ENCODE results near the gene TMEM131L.
"Not testable (repeated sequence)": the region's sequence is repeated elsewhere in the genome, so short reads cannot be mapped to it uniquely, and the experiment has no call there.

The TMEM131L gene

GRCh38 chr4:153649572-153649991, 183.4 kb downstream of the TMEM131L start:
- no peak for DNase-seq (ENCODE audit: low read depth)

GRCh38 chr4:153651116-153651515, 185.0 kb downstream of the TMEM131L start:
- no peak for DNase-seq (ENCODE audit: low read depth)

- no peak for DNase-seq (ENCODE audit: low read depth)
These were observed 185.4 kb downstream of the TMEM131L start for GRCh38 chr4:153651587-153651986.

GRCh38 chr4:153652051-153652784, 186.1 kb downstream of the TMEM131L start:
- DNase-seq (ENCODE audit: low read depth) = no peak

- no peak for DNase-seq (ENCODE audit: low read depth)
These were observed 188.9 kb downstream of the TMEM131L start for GRCh38 chr4:153655002-153655541.

GRCh38 chr4:153655928-153656327, 189.8 kb downstream of the TMEM131L start:
- DNase-seq (ENCODE audit: low read depth) = no peak

DNA sequence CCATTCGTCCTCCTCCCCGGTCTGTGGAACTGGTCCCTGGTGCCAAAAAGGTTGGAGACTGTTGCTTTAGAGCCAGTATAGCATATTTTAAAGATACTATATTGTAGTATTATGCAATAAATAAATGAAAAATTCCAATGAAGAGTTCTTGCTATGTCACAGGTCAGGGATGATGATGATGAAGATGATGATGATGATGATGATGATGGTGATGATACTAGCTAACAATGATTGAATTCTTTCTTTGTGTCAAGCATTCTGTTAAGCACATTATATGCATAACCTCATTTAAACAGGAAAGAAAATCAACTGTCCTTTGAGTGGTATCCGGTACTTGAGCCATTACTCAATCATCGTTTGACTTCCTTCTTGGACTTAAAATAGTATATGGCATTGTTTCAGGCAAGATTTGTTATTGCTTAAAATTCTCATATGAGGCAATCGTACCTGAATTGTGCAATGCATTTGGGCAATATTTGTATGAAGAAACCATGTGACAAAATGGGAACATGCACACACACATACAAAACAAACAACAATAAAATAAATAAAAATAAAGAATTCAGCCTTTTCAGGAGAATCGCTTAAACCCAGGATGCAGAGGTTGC, 195.2 kb downstream of the TMEM131L start:
- no peak for DNase-seq (ENCODE audit: low read depth)

GRCh38 chr4:153661908-153662307, 195.7 kb downstream of the TMEM131L start:
- DNase-seq (ENCODE audit: low read depth) = no peak

DNA sequence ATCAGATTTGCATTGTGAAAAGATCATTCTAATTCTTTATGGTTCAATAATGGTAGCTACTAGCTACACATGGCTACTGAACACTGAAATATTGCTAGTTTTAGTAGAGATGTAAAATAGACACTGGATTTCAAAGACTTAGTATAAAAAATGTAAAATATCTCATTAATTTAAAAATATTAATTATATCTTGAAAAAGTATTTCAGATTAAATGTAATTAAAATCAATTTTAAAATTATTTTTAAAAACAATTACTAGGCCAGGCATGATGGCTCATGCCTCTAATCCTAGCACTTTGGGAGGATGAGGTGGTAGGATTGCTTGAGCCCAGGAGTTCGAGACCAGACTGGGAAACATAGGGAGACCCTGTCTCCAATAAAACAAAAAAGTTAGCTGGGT, 197.5 kb downstream of the TMEM131L start:
- DNase-seq (ENCODE audit: low read depth) = no peak

DNA sequence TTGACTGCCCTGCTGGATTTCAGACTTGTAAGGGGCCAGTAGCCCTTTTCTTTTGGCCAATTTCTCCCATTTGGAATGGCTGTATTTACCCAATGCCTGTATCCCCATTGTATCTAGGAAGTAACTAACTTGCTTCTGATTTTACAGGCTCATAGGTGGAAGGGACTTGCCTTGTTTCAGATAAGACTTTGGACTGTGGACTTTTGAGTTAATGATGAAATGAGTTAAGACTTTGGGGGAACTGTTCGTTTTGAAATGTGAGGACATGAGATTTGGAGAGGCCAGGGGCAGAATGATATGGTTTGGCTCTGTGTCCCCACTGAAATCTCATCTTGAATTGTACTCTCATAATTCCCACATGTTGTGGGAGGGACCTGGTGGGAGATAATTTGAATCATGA, 200.3 kb downstream of the TMEM131L start:
- not testable (repeated sequence) for DNase-seq (ENCODE audit: low read depth)

- DNase-seq (ENCODE audit: low read depth) = no peak
These were observed 202.5 kb downstream of the TMEM131L start for GRCh38 chr4:153668647-153669046.

GRCh38 chr4:153669838-153670237, 203.7 kb downstream of the TMEM131L start:
- DNase-seq (ENCODE audit: low read depth) = no peak

- no peak for DNase-seq (ENCODE audit: low read depth)
These were observed 210.3 kb downstream of the TMEM131L start for GRCh38 chr4:153676486-153676885.

- no peak for DNase-seq (ENCODE audit: low read depth)
These were observed 210.8 kb downstream of the TMEM131L start for GRCh38 chr4:153676984-153677383.

DNA sequence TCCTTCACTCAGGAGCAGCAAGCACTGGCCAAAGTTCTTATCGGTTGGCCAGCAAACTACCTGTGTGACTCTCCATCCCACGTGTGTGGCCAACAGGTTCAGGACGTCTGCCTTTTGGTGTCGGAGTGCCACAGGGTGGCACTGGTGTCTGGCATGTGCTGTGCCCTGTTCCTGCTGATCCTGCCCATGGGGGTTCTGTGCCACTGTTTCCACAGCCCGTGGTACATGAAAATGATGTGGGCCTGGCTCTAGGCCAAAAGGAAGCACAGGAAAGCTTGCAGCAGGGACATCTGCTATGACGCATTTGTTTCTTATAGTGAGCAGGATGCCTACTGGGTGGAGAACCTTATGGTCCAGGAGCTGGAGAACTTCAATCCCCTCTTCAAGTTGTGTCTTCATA, 213.3 kb downstream of the TMEM131L start:
- no peak for DNase-seq (ENCODE audit: low read depth)

- no peak for DNase-seq (ENCODE audit: low read depth)
These were observed 217.6 kb downstream of the TMEM131L start for GRCh38 chr4:153683763-153684181.

DNA sequence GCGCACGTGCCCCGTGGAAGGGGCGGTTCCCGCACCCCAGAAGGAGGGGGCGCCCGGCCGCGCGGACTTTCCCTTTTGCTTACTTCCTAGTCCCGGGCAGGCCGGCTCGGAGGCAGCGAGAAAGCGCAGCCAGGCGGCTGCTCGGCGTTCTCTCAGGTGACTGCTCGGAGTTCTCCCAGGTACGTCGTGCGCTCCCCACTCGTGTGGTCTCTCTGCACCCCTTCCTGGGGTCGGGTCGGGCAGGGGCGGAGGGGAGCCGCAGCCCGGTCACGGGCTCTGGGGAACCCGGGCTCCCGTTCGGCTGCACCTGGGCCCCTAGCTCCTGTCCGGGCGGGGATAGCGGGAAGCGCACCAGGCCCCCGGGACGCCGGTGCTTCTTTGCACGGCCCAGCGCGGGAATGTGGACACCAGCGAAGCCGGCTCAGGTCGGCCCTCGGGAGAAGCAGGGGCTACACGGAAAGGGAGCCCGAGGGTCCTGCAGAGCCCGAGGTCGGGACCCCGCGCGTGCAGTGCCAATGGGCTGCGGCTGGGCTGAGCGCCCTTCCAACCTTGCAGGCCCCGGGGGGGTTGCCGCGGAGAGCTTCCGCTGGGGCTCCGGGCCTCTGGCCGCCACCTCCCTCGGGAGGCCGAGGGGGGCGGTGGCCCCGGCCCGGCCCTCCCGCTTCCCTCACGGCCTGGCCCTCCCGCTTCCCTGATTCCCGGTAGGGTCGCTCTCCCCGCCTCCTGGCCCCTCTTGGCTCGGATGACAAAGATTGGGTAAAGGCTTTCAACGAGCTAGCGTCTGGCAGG, 218.2 kb downstream of the TMEM131L start, which contains the start of gene TLR2:
Gene TLR2, plus strand, starts transcription at position 99 of the 789 bp plus-strand sequence. CDS start 18,628 bp downstream, outside the sequence.
- DNase-seq (ENCODE audit: low read depth) = no peak

DNA sequence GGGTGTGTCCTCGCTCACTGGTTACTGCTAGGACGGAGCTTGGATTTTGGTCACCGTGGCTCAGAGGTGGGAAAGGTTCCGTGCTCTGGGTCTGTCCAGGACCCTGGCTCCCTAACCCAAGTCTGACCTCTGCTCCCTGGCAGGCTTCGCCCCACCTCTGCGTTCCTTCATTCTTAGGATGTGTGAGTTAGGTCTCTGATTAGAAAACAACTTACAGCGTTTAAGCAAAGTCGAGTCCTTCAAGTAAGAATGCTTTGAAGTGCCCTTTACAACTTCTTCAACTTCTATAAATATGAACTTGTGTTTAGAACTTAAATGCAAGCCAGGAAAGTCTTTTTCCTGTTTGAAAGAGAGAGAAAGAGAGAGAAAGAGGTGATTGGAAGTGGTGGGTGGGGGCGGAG, 218.8 kb downstream of the TMEM131L start:
- no peak for DNase-seq (ENCODE audit: low read depth)
